ENCODE results near the gene GPR183. TPM values are rescaled to one million over a fixed set of nuclear protein-coding genes. Genes with fewer than 3 reads are reported as not detected.

GPR183 gene
- 0.32 TPM in 1 of 2 replicates, not detected in the other for polyA plus RNA-seq

GRCh38 chr13:99307247-99307646 lies at the start of gene GPR183:
TSS of gene GPR183 (minus strand) at chr13:99307399. CDS start at chr13:99296145, 11,254 bp downstream.

GRCh38 chr13:99258210-99258860 lies 48.9 kb downstream of the GPR183 start, which contains the start of gene GPR18:
TSS of gene GPR18 (minus strand) at chr13:99258379. CDS start at chr13:99255872, 2,507 bp downstream.

Other genes with a start within 250 kb of the GPR183 start
- 8.1 and 12.6 TPM in 2 replicates for gene UBAC2, start 106.5 kb downstream of the GPR183 start, polyA plus RNA-seq
- gene GPR18, start 49.0 kb downstream of the GPR183 start, polyA plus RNA-seq = 1.1 TPM in 1 of 2 replicates, not detected in the other
- 119 and 122 TPM in 2 replicates for gene TM9SF2, start 194.1 kb upstream of the GPR183 start, polyA plus RNA-seq